Adipose tissue (tissue), 3 donors: ENCODE results near the gene MRPS35. TPM values are rescaled to one million over a fixed set of nuclear protein-coding genes. Genes with fewer than 3 reads are reported as not detected.

Experiments
- H3K27ac ChIP-seq: one replicate; pipeline ENCODE4 v1.5.1; 2013; ENCODE audit warnings: low read depth, low read length
- WGBS, 3 donors: extraction: QIAGEN DNeasy Blood & Tissue Kit; methylation state at CpG; one replicate each; pipeline ENCODE4 v1.1.7; 2013; 5-methylcytosine and 5-hydroxymethylcytosine counted together
- polyA plus RNA-seq, 3 donors: library from polyadenylated mRNA; stranded (reverse); fragments of 200-250 nt; gene quantifications; one replicate each; pipeline ENCODE4 v1.2.3, GENCODE V29; 2013
- donor health status: healthy with polysubstance abuse.
- donor health status: Bipolar disorder and iron deficiency.
- donor health status: healthy.

Gene MRPS35
- polyA plus RNA-seq, 3 donors, result 14.1 to 33.6 (median 27.8) TPM

DNA sequence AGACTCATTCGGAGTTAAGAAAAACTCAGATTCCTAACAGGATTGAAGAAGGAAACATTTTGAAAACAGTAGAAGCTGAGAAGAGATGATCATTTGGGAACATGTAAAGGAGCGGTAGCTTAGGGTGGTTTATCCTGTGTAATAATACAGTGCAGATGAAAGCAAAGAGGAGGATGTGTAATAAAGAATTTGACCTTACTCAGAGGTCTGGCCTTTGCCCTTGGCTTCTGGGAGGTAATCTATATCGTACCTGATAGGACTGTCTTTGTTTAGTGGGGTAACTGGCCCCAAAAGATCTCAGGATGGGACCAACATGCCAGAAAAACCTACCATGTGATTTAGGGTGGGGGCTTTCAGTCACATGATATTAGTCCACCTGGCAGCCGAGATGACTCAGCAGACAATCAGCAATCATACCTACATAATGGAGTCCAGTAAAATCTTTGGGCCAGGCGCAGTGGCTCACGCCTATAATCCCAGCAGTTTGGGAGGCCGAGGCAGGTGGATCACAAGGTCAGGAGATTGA is 46.1 kb downstream of the MRPS35 start:
- 91 to 97% (median 95%) methylated on average over 7 of the region's 7 CpGs for WGBS, 3 donors
- no peak overlapping the region for H3K27ac ChIP-seq

DNA sequence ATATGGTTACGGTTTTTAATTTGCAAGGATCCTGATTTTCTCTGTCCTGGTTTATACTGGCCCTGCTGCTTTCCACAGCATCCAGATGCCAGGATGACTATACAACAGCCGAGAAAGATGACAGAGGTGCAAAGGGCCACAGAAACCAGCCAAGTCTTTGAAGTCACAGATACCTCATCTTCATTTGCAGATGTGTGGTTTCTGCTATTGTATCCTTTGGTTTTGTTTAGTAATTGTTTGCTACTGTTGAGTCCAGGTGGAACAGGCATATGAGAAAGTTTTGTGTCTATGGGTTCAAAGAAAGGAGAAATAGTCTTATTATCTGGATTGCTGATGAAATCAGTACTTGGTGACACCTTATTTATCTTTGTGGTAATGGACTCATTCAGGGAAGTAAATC is 52.1 kb downstream of the MRPS35 start:
- no peak overlapping the region for H3K27ac ChIP-seq
- 86 to 92% (median 91%) methylated on average over 2 of the region's 2 CpGs for WGBS, 3 donors

DNA sequence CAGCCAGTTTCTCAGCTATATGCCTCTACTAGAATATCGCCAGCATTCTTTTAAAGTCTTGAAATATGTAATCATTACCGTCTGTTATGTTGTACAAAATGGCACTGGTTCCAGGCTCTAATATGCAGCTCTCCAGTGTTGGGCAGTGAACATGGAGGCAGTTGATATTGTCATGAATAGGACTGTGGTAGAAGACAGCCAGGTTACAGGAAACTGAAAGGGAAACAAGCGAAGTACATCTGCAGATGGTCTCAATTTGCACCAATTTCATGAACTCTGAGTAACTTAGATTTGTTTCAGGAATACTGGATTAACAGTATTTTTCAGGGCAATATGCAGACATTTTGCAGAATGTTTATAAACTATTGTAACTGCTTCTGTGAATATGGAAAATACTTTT is 56.0 kb downstream of the MRPS35 start:
- WGBS, 3 donors, result 89 to 96% (median 92%) methylated on average over 3 of the region's 3 CpGs
- H3K27ac ChIP-seq, result no peak overlapping the region

DNA sequence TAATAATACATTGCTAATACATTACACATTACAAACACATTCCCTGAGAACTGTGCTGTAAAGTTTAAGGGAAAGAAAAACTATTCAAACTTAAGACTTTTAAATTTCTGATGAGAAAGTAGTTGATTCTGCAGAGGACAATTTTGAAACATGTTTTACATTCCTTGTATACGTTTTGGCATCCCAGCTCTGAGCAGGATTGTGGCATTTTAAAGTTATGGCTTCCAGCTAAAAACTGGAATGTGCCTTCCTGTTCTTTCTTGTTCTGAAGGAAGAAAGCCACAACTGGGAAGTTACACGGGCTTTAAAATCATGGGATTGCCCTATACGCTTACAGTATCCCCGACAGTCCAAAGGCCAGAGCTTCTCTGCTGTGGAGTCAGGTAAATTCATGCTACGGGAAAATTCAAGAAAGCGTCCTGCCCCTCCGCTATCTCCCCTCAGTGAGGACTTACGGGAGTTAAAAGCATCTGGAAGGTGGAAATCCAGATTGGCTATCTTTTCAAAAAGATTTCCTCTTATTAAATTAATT is 58.6 kb downstream of the MRPS35 start:
- whole genome bisulfite sequencing, 3 donors, result 81 to 86% (median 85%) methylated on average over 8 of the region's 8 CpGs
- no peak overlapping the region for H3K27ac ChIP-seq

DNA sequence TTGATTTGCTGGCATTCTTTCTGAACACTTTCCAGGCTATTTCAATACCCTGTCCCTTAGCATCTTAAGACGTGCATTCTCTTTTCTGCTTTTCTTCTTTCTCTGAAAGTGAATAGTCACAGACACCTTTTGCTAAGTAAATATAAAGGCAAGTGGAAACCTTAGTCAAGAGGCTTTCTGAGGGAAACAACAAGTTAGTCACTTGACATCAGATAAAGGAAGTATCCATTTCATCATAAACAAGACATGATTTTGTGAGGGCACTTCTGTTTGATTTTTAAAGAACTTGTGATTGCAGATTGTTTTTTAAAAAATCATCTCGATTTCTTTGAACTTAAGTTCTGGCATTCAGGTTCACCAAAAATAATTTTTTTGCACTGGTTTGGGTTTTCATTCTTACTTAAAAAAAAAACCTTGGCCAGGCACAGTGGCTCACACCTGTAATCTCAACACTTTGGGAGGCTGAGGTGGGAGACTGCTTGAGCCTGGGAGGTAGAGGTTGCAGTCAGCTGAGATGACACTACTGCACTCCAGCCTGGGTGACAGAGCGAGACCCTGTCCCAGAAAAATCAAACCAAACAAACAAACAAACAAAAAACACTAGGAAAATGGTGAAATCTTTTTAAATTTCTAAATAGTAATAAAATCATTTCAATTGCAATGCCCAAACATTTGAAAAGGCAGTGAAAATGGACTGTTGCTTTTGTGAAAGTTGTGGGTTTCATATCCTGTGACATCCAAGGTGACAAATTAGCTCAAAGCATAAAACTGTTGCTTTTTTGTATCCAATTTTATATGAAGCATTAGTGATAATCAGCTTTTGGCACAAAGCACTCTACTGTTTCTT is 61.1 kb downstream of the MRPS35 start:
- H3K27ac ChIP-seq, result no peak overlapping the region
- WGBS, 3 donors, result 83 to 93% (median 91%) methylated on average over 3 of the region's 3 CpGs

DNA sequence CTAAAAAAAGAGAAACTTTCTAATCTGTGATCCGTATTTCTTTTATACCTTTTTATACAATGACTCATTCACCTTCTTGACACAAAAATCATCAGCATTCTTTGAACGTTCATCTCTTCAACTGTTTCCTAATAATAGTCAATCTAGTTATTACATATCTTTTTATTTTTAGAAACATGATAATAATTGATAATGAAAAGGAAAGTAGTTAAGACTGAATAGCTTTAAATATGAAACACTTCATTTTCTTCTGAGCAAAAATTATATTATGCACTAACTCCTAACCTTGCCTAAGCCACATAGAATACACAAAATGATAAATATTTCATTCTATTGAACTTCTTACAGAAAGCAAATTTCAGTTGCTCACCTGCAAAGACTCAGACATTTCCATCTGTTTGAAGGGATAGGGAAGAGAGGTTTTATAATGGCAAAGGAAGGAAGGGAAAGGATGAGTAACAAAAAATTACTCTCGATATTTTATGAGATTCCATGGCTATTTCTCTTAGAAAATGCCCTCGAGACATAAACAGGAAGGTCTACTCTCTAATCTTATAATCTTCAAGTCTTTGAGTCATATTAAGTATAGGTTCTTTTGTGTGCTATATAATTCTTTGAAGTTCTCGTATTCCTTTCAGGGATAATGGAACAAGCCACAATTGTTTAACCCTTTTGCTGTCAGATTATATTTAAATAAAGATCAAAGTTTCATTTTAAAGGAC is 61.9 kb downstream of the MRPS35 start:
- H3K27ac ChIP-seq, result no peak overlapping the region
- 40 to 60% (median 54%) methylated on average over 5 of the region's 5 CpGs for WGBS, 3 donors

DNA sequence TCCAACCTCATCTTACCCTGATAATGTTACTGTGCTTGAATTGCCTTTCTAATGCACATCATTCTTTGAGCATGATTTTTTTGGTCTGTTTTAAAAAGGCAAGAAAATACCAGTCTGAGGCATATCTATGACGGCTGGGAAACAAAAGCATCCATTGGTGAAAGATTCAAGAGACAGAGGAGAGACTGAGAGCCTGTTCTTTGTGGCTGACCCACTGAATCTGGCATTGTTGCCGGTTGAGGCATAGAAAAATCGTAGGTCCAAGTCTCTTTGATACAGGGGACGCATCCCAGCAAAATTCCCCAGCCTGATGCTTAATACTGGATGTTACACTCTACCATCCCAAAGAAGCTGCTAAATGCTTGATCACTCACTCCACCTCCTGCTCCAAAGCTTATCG is 66.5 kb downstream of the MRPS35 start:
- no peak overlapping the region for H3K27ac ChIP-seq
- WGBS, 3 donors, result 84 to 88% (median 85%) methylated on average over 5 of the region's 5 CpGs

DNA sequence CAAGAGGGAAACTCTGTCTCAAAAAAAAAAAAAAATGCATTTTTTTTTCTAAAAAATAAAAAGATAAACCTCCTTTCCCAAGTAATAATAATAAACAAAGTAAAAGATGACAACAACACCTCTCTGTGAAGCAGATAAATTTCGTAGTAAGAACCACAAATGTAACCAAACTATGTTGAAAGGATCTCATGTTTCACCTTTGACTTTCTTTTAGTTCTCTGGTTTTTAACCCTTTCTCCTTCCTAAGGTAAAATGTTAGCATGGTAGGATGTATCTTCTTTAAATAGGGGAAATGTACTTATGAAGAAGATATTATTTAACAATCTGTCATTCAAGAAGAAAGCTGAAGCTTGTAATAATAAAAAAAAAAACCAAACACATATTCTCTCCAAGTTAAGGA is 67.6 kb downstream of the MRPS35 start:
- no peak overlapping the region for H3K27ac ChIP-seq
- 38 to 53% (median 44%) methylated on average over 1 of the region's 1 CpG for WGBS, 3 donors

DNA sequence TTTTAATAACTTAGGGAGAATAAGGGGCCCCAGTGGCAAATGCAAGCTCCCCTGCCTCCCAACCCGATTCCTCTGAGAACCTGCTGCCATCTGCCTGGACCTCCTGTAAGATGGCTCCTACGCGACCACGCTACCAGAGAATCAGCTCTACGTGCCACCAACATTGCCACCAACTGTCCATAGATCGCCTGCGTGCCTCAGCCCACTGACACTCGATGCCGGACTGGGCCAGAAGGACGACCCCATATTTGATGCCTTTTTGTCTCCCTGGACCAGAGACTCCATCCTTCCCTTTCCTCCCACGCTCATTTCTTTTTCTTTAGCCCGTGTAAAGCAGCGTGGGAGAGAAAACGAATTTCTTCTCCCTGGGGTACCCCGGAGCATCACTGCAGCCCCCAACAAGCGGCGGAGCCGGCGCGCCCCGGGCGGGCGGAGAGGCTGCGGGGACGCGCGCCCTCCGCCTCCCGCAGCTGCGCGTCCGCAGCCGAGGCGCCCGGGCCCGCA is 68.8 kb downstream of the MRPS35 start:
- no peak overlapping the region for H3K27ac ChIP-seq
- WGBS, 3 donors, result 0 to 5% (median 4%) methylated on average over 33 to 36 of the region's 36 CpGs

DNA sequence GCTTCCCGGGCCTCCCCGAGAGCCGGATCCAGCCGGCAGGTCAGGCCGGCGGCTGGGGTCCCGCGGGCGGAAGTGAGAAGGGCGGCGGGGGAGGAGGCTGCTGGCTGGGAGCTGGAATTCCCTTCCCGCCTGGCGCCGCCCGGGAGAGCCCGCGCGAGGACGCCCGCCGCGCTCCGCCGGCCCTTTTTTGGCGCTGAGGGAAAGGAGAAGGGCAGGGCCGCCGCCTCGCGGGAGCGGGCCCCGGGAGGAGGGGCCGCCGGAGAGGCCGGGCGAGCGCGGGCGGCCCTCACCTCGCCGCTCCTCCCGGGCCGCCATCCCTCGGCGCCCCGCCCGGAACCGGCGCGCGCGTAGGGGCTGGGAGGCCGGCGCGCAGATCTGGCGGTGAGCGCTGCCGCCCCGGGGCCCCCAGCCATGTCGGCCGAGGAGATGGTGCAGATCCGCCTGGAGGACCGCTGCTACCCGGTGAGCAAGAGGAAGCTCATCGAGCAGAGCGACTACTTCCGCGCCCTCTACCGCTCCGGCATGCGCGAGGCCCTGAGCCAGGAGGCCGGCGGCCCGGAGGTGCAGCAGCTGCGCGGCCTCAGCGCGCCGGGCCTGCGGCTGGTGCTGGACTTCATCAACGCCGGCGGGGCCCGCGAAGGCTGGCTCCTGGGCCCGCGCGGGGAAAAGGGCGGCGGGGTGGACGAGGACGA is 69.4 kb downstream of the MRPS35 start, which contains the start of the genes KLHL42 and MANSC4:
KLHL42 (plus strand) TSS at position 314 of the 692 bp plus-strand sequence; CDS start at position 412, 98 bp downstream.
MANSC4 (minus strand) TSS at position 317 of the 692 bp plus-strand sequence. CDS start 8,960 bp downstream, outside the sequence.
- 0 to 1% (median 0%) methylated on average over 59 to 91 of the region's 92 CpGs for WGBS, 3 donors
- no peak within 1 kb of the TSS for H3K27ac ChIP-seq

DNA sequence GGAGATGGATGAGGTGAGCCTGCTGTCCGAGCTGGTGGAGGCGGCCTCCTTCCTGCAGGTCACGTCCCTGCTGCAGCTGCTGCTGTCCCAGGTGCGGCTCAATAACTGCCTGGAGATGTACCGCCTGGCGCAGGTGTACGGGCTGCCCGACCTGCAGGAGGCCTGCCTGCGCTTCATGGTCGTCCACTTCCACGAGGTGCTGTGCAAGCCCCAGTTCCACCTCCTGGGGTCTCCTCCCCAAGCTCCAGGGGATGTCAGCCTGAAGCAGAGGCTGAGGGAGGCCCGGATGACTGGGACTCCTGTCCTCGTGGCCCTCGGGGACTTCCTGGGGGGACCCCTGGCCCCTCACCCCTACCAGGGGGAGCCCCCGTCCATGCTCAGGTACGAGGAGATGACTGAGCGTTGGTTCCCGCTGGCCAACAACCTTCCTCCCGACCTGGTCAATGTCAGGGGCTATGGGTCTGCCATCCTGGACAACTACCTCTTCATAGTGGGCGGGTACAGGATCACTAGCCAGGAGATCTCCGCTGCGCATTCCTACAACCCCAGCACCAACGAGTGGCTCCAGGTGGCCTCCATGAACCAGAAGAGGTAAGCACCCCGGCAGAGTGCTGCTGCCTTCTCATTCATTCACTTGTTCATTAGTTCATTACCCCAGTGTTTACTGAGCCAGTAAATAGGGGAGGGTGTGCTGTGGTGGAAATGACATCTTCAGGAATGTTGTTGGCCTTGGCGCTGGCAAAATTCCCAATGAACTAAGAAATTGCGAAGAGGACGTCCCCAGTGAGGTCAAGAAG is 70.2 kb downstream of the MRPS35 start:
- WGBS, 3 donors, result 6 to 20% (median 18%) methylated on average over 25 to 27 of the region's 27 CpGs
- no peak overlapping the region for H3K27ac ChIP-seq

DNA sequence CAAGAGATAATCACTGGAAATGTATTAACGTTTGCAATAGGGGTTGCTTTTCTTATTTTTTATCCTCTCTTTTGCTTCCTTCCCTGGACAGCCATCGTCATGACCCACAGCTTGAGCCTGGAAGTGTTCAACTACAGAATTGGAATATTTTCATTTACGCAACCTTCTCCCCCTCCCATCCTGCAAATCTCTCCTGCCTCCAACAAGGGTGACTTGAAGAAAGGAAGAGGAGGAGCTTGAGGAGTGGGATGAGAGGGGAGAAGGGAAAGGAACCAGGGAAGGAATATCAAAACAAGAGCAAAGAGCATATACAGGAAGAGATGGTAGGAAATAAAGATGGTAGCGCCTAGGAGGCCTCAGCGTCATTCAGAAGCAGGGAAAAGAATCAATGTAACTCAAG is 71.0 kb downstream of the MRPS35 start:
- H3K27ac ChIP-seq, result no peak overlapping the region
- 51 to 65% (median 60%) methylated on average over 5 of the region's 5 CpGs for WGBS, 3 donors

DNA sequence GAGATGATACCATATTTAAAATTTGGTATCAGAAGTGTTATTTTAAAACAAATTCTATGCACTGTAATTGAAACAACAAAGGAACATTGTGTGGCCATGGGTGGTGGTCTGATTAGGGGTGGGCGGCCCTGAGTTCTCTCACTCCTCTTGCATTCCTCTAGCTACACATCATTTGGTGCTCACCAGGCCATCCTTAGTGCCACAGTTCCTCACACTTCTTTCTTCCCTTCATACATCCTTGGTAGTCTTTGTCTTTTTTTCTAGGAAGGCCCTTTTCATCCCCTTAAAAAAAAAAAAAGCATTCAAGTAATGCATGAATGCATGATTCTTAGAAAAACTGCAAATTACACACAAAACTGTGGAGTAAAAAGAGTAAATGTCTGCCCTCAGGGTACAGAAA is 71.8 kb downstream of the MRPS35 start:
- 79 to 100% (median 94%) methylated on average over 1 of the region's 1 CpG for WGBS, 3 donors
- H3K27ac ChIP-seq, result no peak overlapping the region

DNA sequence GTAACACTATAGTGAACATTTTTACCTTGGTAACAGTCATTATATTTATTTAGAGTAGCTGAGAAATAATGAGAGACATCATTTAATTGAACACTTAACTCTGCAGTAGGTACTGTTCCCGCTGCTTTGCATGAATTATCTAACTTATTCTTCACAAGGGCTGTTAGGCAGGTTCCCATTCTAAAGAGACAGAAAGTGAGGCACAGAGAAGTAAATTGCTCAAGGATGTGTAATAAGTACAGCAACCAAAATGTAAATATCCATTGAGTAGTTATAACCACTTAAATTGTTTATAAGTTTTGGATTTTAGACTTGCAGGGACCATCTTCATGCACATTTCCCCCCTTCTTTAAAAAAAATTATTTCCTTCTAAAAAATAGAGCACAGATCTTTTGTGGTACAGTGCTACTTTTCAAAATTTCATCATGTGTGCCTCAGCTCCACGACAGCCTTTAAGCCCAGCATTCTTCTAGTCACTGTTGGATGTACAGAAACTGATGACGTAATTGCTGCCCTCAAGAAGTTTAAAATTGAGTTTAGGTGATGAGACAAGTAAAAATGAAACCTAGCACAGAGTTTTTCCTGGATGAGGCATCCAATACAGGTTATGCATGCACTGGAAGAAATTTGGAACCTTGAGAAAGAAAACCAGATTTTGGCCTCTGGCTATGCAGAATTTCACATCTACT is 75.4 kb downstream of the MRPS35 start:
- WGBS, 3 donors, result 63 to 82% (median 64%) methylated on average over 3 of the region's 3 CpGs
- H3K27ac ChIP-seq, result no peak overlapping the region

DNA sequence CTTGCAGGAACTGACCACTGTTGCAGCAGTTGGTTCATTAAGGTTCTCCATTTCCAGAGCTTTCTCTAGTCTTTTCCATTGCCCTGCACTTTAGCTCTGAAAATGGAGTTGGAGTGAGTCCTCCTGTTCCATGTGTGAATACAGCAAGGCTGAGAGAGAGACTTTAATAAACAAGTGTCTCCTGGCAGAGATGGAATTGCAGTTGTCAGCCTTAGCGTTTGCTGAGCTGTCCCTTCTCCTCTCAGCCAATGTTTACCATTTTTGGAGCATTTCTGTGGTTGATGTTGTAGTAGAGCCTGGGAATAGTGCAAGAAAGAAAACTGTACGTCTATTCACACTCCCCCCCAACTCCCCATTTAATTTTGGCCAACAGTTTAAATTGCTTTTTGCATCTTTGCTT is 76.9 kb downstream of the MRPS35 start:
- 51 to 84% (median 80%) methylated on average over 2 of the region's 2 CpGs for WGBS, 3 donors
- H3K27ac ChIP-seq, result no peak overlapping the region

DNA sequence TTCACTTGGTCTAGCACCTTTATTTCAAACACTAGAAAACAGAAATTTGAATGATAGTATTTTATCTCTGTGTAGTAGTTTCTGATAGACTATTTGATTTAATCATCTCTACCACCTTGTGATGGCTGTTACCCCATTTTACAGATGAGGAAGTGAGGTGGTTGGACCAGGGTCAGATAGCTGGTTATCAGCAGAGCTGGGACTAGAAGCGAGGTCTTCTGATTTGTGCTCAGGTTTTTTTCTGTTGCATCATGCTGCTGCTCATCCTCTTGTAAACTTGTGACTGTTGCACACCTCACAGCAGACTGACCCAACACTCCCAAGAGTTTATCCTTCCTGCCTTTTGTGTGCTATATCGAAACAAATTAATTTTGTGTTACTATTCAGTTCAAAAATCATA is 79.5 kb downstream of the MRPS35 start:
- H3K27ac ChIP-seq, result no peak overlapping the region
- WGBS, 3 donors, result 94 to 95% (median 95%) methylated on average over 2 of the region's 2 CpGs
